Esophagus squamous epithelium (tissue), 5 donors: ENCODE data around the gene ASAP2. TPM values are rescaled to one million over a fixed set of nuclear protein-coding genes. Genes with fewer than 3 reads are reported as not detected.

ENCODE experiments used
- DNase-seq: peaks from one replicate; lab custom pipeline; 2025; lab: John Stamatoyannopoulos, UW
- H3K27ac ChIP-seq, 4 donors: fragments of 200-600 bp; sonication (generic); one replicate each; pipeline ENCODE4 v1.5.1; 2016 to 2019; ENCODE audit warnings: mild to moderate bottlenecking in 1 of 4
- H3K27me3 ChIP-seq, 4 donors: fragments of 200-600 bp; sonication (generic); 1 replicate in 3 of 4; 2 replicates in 1 of 4; pipeline versions ENCODE4 v1.5.1 to v1.6.0; 2017 to 2021; ENCODE audit warnings: antibody characterized with exemption in 1 of 4
- H3K36me3 ChIP-seq, 3 donors: fragments of 200-600 bp; sonication (generic); one replicate each; pipeline ENCODE4 v1.5.1; 2016 to 2019
- H3K4me1 ChIP-seq, 3 donors: fragments of 200-600 bp; sonication (generic); one replicate each; pipeline ENCODE4 v1.5.1; 2017 to 2019
- H3K4me3 ChIP-seq, 4 donors: fragments of 200-600 bp; sonication (generic); 1 replicate in 3 of 4; 2 replicates in 1 of 4; pipeline ENCODE4 v1.5.1; 2016 to 2019; ENCODE audit warnings: mild to moderate bottlenecking in 2 of 4, moderate library complexity in 1 of 4
- H3K9me3 ChIP-seq, 3 donors: fragments of 200-600 bp; sonication (generic); one replicate each; pipeline ENCODE4 v1.5.1; 2016 to 2019
- POLR2A ChIP-seq, 4 donors: fragments of 450-650 bp; IDR thresholded peaks; one replicate each; pipeline ENCODE4 v1.6.1; 2017; ENCODE audit warnings: antibody characterized with exemption in 4 of 4, mild to moderate bottlenecking in 4 of 4, moderate library complexity in 3 of 4
- WGBS, 2 donors: methylation state at CpG; one replicate each; pipeline ENCODE4 v1.1.5; 2018; 5-methylcytosine and 5-hydroxymethylcytosine counted together
- intact Hi-C: fragments of 100-400 bp; cut with DNase I; formaldehyde crosslinking; loops from one replicate; pipeline ENCODE4 v1.15.0; 2022
- total RNA-seq, 4 donors: library from RNA; depleted of rRNA; stranded (reverse); fragments of >200 nt; gene quantifications; one replicate each; pipeline ENCODE4 v1.1.0, GENCODE V29; 2016
- TF ChIP-seq, protein P1 (sequence below), 6 experiments: fragments of 450-650 bp in 4 of 6; fragments of 200-600 bp in 2 of 6; sonication (generic) in 2 of 6; IDR thresholded peaks; one replicate each; pipeline ENCODE4 v1.5.1; 2016 to 2019; ENCODE audit warnings: antibody characterized with exemption in 6 of 6, mild to moderate bottlenecking in 4 of 6, moderate library complexity in 4 of 6
- donor health status: DM: yes; HTN: yes; CAD: no.

ASAP2 gene
- total RNA-seq, 4 donors from 2014 or later: 3.3 to 15.3 (median 6.9) TPM

DNA sequence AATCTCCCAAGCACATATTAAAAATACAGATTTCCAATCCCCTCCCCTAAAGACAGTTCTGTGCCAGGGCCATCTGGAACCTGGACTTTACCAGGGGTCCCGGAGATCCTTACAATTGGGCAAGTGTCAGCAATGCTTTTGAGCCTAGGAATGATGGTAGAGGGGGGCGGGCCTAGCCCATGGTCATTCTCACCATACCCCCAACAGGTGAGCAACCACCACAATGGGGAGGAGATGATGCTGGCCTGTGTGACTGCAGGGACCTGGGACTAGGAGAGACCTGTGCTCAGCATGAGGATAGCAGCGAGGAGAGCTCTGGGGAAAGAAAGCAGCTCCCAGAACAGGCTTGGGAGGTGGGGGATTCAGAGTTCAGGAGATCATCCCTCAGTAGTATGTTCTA, 13.9 kb upstream of the ASAP2 start:
- Histone ChIP-seq H3K4me3 (no peak overlapping the region), H3K27me3 (no peaks in the 10 kb centered on the region), H3K4me1 (peaks cover 0 to 26% (median 19%) of the 10 kb centered on the region in 3 donors), H3K36me3 (no peaks in the 10 kb centered on the region), H3K9me3 (no peaks in the 10 kb centered on the region), H3K27ac (peak overlapping the region in 2 of 4 donors; percentile 69 to 78)
- DNase-seq: no peak
- 88 to 89% methylated on average over 1 to 3 of the region's 3 CpGs for WGBS, 2 donors
- TF ChIP-seq, protein P1, sequence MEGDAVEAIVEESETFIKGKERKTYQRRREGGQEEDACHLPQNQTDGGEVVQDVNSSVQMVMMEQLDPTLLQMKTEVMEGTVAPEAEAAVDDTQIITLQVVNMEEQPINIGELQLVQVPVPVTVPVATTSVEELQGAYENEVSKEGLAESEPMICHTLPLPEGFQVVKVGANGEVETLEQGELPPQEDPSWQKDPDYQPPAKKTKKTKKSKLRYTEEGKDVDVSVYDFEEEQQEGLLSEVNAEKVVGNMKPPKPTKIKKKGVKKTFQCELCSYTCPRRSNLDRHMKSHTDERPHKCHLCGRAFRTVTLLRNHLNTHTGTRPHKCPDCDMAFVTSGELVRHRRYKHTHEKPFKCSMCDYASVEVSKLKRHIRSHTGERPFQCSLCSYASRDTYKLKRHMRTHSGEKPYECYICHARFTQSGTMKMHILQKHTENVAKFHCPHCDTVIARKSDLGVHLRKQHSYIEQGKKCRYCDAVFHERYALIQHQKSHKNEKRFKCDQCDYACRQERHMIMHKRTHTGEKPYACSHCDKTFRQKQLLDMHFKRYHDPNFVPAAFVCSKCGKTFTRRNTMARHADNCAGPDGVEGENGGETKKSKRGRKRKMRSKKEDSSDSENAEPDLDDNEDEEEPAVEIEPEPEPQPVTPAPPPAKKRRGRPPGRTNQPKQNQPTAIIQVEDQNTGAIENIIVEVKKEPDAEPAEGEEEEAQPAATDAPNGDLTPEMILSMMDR (IDR thresholded peaks at IDR 0.05): no peak
- no peak for TF ChIP-seq POLR2A (IDR thresholded peaks at IDR 0.05)
- intact Hi-C loops: no loop called here

DNA sequence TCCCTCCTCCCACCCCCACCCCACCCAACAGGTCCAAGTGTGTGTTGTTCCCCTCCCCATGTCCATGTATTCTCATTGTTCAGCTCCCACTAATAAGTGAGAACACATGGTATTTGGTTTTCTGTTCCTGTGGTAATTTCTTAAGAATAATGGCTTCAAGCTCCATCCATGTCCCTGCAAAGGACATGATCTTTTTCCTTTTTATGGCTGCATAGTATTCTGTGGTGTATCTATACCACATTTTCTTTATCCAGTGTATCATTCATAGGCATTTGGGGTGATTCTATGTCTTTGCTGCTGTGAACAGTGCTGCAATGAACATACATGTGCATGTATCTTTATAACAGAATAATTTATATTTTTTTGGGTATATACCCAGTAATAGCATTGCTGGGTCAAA, 12.3 kb upstream of the ASAP2 start:
- TF ChIP-seq, protein P1 (IDR thresholded peaks at IDR 0.05): no peak
- TF ChIP-seq POLR2A (IDR thresholded peaks at IDR 0.05): no peak
- H3K4me1 ChIP-seq: peaks cover 0 to 26% (median 19%) of the 10 kb centered on the region in 3 donors
- H3K36me3 ChIP-seq: no peaks in the 10 kb centered on the region
- H3K27me3 ChIP-seq: peaks cover 0 to 6% (median 0%) of the 10 kb centered on the region in 4 donors
- no peaks in the 10 kb centered on the region for H3K9me3 ChIP-seq
- no peak overlapping the region for H3K4me3 ChIP-seq
- intact Hi-C loops: no loop called here
- no peak for DNase-seq
- no peak overlapping the region for H3K27ac ChIP-seq

DNA sequence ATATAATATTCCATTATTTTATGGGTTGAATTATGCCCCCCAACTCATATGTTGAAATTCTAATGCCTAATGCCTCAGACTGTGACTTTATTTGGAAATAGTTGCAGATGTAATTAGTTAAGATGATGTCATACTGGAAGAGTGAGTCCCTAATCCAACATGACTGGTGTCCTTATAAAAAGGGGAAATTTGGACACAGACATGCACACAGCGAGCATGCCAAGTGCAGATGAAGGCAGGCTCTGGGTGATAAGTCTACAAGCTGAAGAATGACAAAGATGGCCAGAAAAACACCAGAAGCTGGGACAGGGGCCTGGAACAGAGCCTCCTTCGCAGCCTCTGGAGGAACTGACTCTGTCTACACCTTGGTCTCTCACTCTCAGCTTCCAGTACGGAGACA, 10.0 kb upstream of the ASAP2 start:
- Histone ChIP-seq H3K36me3 (no peaks in the 10 kb centered on the region), H3K4me3 (no peak overlapping the region), H3K9me3 (no peaks in the 10 kb centered on the region), H3K27me3 (peaks cover 0 to 14% (median 0%) of the 10 kb centered on the region in 4 donors), H3K4me1 (peaks cover 0 to 15% (median 13%) of the 10 kb centered on the region in 3 donors), H3K27ac (no peak overlapping the region)
- no peak for DNase-seq
- TF ChIP-seq, protein P1 (IDR thresholded peaks at IDR 0.05): no peak
- intact Hi-C loops: no loop called here
- 70 to 78% methylated on average over 3 of the region's 3 CpGs for WGBS, 2 donors

DNA sequence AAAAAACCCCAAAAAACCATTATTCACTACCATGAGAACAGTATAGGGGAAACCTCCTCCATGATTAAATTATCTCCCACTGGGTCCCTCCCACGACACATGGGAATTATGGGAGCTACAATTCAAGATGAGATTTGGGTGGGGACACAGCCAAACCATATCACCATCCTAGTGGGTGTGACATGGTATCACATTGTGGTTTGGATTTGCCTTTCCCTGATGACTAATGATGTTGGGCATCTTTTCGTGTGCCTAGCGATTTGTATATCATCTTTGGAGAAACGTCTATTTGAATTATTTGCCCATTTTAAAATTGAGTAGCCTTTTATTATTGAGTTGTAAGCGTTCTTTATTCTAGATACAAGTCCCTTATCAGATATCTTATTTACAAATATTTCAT, 8.7 kb upstream of the ASAP2 start:
- H3K27ac ChIP-seq: no peak overlapping the region
- no peak for TF ChIP-seq POLR2A (IDR thresholded peaks at IDR 0.05)
- TF ChIP-seq, protein P1 (IDR thresholded peaks at IDR 0.05): no peak

DNA sequence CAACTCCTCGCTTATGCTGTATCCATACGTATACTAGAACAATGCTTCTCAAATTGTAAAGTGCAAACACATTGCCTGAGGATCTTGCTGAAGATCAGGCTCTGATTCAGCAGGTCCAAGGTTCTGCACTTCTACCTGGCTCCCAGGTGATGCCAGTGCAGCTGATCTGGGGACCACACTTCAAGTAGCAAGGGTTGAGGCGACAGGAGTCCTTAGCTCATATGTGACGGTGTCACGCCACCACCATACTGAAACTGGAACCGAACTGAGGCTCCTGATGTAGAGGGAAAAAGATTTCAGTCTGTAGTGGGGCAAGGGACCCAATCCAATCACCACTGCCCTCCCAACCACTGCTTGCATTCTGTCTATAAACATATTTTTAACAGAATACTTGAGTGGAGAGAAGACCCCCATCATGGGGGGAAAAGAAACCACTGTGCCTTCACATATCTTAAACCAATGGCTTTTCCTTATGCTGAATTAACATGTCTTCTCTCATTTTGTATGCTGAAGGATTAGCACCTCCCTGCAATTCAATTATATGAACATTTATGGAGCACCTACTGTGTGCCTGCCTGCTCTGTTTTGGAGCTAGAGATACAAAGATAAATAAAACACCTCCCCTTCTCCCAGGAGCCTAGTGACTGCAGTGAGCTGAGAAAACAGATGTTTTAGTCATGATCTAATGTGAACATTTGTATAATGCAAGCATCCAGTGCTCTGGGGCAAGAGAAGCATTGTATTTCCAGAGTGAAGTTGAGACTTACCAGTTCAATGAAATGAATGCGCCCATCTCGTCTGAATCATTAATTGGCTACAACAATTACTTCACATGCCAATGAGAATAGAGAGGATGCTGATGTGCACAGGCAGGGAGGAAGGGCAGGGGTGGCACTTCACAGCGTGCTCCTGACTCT, 6.6 kb upstream of the ASAP2 start:
- peaks cover 0 to 5% (median 3%) of the 10 kb centered on the region in 3 donors for H3K4me1 ChIP-seq
- H3K36me3 ChIP-seq: no peaks in the 10 kb centered on the region
- no peaks in the 10 kb centered on the region for H3K9me3 ChIP-seq
- intact Hi-C loops: loop anchor here (10.0 kb wide), 1 partner anchor 135 kb away; no protein-coding TSS in a partner anchor
- no peak for TF ChIP-seq POLR2A (IDR thresholded peaks at IDR 0.05)
- TF ChIP-seq, protein P1 (IDR thresholded peaks at IDR 0.05): no peak
- peaks cover 0 to 14% (median 0%) of the 10 kb centered on the region in 4 donors for H3K27me3 ChIP-seq
- 79 to 80% methylated on average over 9 of the region's 9 CpGs for WGBS, 2 donors
- no peak overlapping the region for H3K4me3 ChIP-seq
- no peak for DNase-seq
- no peak overlapping the region for H3K27ac ChIP-seq

More for the DNA sequence above, 8.7 kb upstream of the ASAP2 start:
- Histone ChIP-seq H3K4me3 (no peak overlapping the region), H3K27me3 (peaks cover 0 to 14% (median 0%) of the 10 kb centered on the region in 4 donors), H3K4me1 (peaks cover 0 to 5% (median 3%) of the 10 kb centered on the region in 3 donors), H3K9me3 (no peaks in the 10 kb centered on the region), H3K36me3 (no peaks in the 10 kb centered on the region)
- WGBS, 2 donors: 74 to 75% methylated on average over 5 of the region's 5 CpGs
- intact Hi-C loops: no loop called here
- DNase-seq: no peak
